HepG2 (cell line): Measurements from ENCODE around the gene IRF1. TPM values are rescaled to one million over a fixed set of nuclear protein-coding genes. Genes with fewer than 3 reads are reported as not detected.

ENCODE experiments used
- ATF7 ChIP-seq, 2 experiments: fragments of 450-650 bp in 1 of 2; sonication (generic) in 1 of 2; formaldehyde crosslinking in 1 of 2; IDR thresholded peaks; 2 replicates each; pipeline versions ENCODE4 v1.4.0 to v1.6.1; 2016 to 2020; ENCODE audit warnings: antibody characterized with exemption in 1 of 2, mild to moderate bottlenecking in 1 of 2, missing genetic modification reagents in 1 of 2
- CBX2 ChIP-seq, 2 experiments: fragments of 200-600 bp in 1 of 2; sonication (generic); formaldehyde crosslinking in 1 of 2; IDR thresholded peaks; 2 replicates each; pipeline versions ENCODE4 v1.7.0 to v1.8.1; 2018 to 2022; ENCODE audit warnings: low read depth in 2 of 2, low read length in 1 of 2, mild to moderate bottlenecking in 1 of 2, missing genetic modification reagents in 1 of 2
- FIP1L1 ChIP-seq: fragments of 200-400 bp; formaldehyde crosslinking; IDR thresholded peaks from 2 replicates; pipeline ENCODE4 v1.6.1; 2018; ENCODE audit warnings: low read depth, mild to moderate bottlenecking, low read length, moderate library complexity, borderline replicate concordance; ENCODE audit not compliant: insufficient read depth
- GFI1 ChIP-seq: sonication (generic); formaldehyde crosslinking; IDR thresholded peaks from 2 replicates; pipeline ENCODE4 v1.5.0; 2020; ENCODE audit warnings: missing genetic modification reagents, mild to moderate bottlenecking, borderline replicate concordance
- GPN1 ChIP-seq: sonication (generic); formaldehyde crosslinking; IDR thresholded peaks from 2 replicates; pipeline ENCODE4 v1.5.1; 2020; ENCODE audit warnings: missing genetic modification reagents, borderline replicate concordance
- HOXA3 ChIP-seq: sonication (generic); formaldehyde crosslinking; IDR thresholded peaks from 2 replicates; pipeline ENCODE4 v1.5.0; 2020; ENCODE audit warnings: missing genetic modification reagents
- MNT ChIP-seq: fragments of 450-650 bp; IDR thresholded peaks from 2 replicates; pipeline ENCODE4 v1.6.1; 2016
- NCOA1 ChIP-seq: sonication (generic); formaldehyde crosslinking; IDR thresholded peaks from 2 replicates; pipeline ENCODE4 v1.9.0; 2021; ENCODE audit warnings: missing genetic modification reagents
- NFYC ChIP-seq: IDR thresholded peaks from 2 replicates; pipeline ENCODE4 v1.6.1; 2016; ENCODE audit warnings: missing genetic modification reagents, missing compliant biosample characterization
- PHF8 ChIP-seq: sonication (generic); formaldehyde crosslinking; IDR thresholded peaks from 2 replicates; pipeline ENCODE4 v1.5.0; 2020; ENCODE audit warnings: missing genetic modification reagents
- RBFOX2 ChIP-seq: fragments of 200-400 bp; formaldehyde crosslinking; IDR thresholded peaks from 2 replicates; pipeline ENCODE4 v1.6.1; 2017; ENCODE audit warnings: low read depth, mild to moderate bottlenecking, low read length
- SPEN ChIP-seq: sonication (generic); formaldehyde crosslinking; IDR thresholded peaks from 2 replicates; pipeline ENCODE4 v1.5.1; 2020; ENCODE audit warnings: low read depth, mild to moderate bottlenecking, missing genetic modification reagents
- SRY ChIP-seq: sonication (generic); formaldehyde crosslinking; IDR thresholded peaks from 2 replicates; pipeline ENCODE4 v1.8.0; 2022; ENCODE audit warnings: mild to moderate bottlenecking, missing genetic modification reagents
- TEAD2 ChIP-seq: sonication (generic); formaldehyde crosslinking; IDR thresholded peaks from 2 replicates; pipeline ENCODE4 v1.9.0; 2021; ENCODE audit warnings: missing genetic modification reagents
- ZC3H13 ChIP-seq: sonication (generic); formaldehyde crosslinking; IDR thresholded peaks from 2 replicates; pipeline ENCODE4 v1.8.1; 2023; ENCODE audit warnings: mild to moderate bottlenecking, missing genetic modification reagents, moderate library complexity
- ZFY ChIP-seq: sonication (generic); formaldehyde crosslinking; IDR thresholded peaks from 2 replicates; pipeline ENCODE4 v1.4.0; 2020; ENCODE audit warnings: missing genetic modification reagents
- ZNF33A ChIP-seq: sonication (generic); formaldehyde crosslinking; IDR thresholded peaks from 2 replicates; pipeline ENCODE4 v1.5.1; 2020; ENCODE audit warnings: missing genetic modification reagents, mild to moderate bottlenecking, moderate library complexity, borderline replicate concordance
- ZNF781 ChIP-seq: sonication (generic); formaldehyde crosslinking; IDR thresholded peaks from 2 replicates; pipeline ENCODE4 v1.5.1; 2020; ENCODE audit warnings: borderline replicate concordance, mild to moderate bottlenecking, missing genetic modification reagents; ENCODE audit errors: not compliant biosample characterization
- polyA plus RNA-seq, 8 experiments: library from polyadenylated mRNA; depleted of rRNA in 3 of 8; stranded (reverse) in 7 of 8; unstranded in 1 of 8; fragments of >200 nt; fragmentation: Illumina TruSeq in 4 of 8; extraction: Trizol in 4 of 8; gene quantifications; 2 replicates each; pipeline versions ENCODE4 v1.2.1 to v1.2.3, GENCODE V29; 2011 to 2016; ENCODE audit warnings: low read depth in 4 of 8, missing spikeins in 1 of 8, mixed read lengths in 1 of 8; ENCODE audit not compliant: insufficient read depth in 1 of 8
- total RNA-seq, 5 experiments: library from RNA; depleted of rRNA; stranded (reverse); fragments of >200 nt; fragmentation: Illumina TruSeq; extraction: Trizol; gene quantifications; 2 replicates each; pipeline ENCODE4 v1.2.3, GENCODE V29; 2016; ENCODE audit warnings: low read depth in 1 of 5
- TF ChIP-seq, protein P1 (sequence below): sonication (generic); formaldehyde crosslinking; IDR thresholded peaks from 2 replicates; pipeline ENCODE4 v1.8.1; 2023; ENCODE audit warnings: missing genetic modification reagents, inconsistent platforms, borderline replicate concordance
- TF ChIP-seq, protein P2 (sequence below): sonication (generic); formaldehyde crosslinking; IDR thresholded peaks from 2 replicates; pipeline ENCODE4 v1.5.0; 2020; ENCODE audit warnings: missing genetic modification reagents
- TF ChIP-seq, protein P3 (sequence below): sonication (generic); formaldehyde crosslinking; IDR thresholded peaks from 2 replicates; pipeline ENCODE4 v1.5.0; 2020; ENCODE audit warnings: mild to moderate bottlenecking, missing genetic modification reagents, borderline replicate concordance

The IRF1 gene
- total and polyA plus RNA-seq, 2 of the 13 experiments (the other 11 are each of a cell fraction or from before 2014, with no cell fraction given), result 4.1 to 8.8 TPM

DNA sequence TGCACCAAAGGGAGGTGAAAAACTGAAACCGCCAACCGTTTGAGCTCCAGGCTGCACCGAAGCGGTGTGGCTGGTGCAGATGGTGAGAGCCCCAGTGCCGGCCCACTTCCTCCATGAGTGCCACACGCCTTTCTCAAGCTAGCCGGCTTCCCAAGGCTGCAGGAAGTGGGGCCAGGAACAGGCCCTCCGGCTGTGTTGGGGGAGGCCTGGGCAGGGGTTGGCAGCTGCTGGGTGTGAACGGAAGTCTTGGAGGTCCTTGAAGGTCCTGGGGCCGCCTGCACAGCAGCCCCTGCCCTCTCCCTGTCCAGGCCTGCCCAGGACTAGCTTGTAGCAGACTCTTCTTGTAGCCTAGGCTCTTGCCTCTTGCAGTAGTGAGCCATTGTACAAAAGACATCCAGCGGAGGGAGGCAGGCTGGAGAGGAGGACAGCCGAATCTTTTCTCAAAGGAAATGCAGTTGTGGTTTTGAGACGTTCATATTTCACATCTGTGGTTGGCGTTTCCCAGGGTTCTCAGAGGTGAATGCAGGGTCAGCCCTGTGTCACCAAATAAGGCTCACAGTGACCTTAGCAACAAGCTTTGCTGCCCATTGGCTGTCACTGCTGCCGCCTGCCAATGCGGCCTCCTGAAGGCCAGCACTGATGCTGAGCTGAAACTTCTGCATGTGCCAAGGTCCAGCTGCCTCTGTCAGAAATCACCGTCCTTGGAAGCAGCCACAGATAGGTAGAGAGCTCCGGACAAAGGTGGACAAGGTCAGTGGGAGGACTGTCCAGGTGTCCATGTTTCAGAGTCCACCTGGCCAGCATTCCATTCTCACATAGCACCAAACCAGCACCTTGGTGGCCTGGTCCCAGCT lies 23.9 kb downstream of the IRF1 start (continued):
- TF ChIP-seq, protein P1, sequence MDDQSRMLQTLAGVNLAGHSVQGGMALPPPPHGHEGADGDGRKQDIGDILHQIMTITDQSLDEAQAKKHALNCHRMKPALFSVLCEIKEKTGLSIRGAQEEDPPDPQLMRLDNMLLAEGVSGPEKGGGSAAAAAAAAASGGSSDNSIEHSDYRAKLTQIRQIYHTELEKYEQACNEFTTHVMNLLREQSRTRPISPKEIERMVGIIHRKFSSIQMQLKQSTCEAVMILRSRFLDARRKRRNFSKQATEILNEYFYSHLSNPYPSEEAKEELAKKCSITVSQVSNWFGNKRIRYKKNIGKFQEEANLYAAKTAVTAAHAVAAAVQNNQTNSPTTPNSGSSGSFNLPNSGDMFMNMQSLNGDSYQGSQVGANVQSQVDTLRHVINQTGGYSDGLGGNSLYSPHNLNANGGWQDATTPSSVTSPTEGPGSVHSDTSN (CRISPR knock-in tag), result no peak
- TF ChIP-seq HOXA3 (CRISPR knock-in tag), result no peak
- TF ChIP-seq CBX2 (IDR thresholded peaks at IDR 0.05; ENCODE audit: low read depth, low read length), result no peak
- TF ChIP-seq CBX2 (CRISPR knock-in tag; IDR thresholded peaks at IDR 0.05; ENCODE audit: low read depth), result no peak
- TF ChIP-seq ZC3H13 (CRISPR knock-in tag), result no peak
- peak; percentile 60; the same call in 1 of the 2 replicates for TF ChIP-seq NFYC
- TF ChIP-seq RBFOX2, result no peak
- TF ChIP-seq GPN1 (CRISPR knock-in tag), result no peak
- peak; percentile 47; the same call in 1 of the 2 replicates for TF ChIP-seq PHF8
- TF ChIP-seq, protein P2, sequence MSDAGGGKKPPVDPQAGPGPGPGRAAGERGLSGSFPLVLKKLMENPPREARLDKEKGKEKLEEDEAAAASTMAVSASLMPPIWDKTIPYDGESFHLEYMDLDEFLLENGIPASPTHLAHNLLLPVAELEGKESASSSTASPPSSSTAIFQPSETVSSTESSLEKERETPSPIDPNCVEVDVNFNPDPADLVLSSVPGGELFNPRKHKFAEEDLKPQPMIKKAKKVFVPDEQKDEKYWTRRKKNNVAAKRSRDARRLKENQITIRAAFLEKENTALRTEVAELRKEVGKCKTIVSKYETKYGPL, result no peak
- TF ChIP-seq TEAD2, result no peak
- TF ChIP-seq ATF7 (IDR thresholded peaks at IDR 0.05), result no peak
- no peak for TF ChIP-seq ATF7 (CRISPR knock-in tag; IDR thresholded peaks at IDR 0.05)
- no peak for TF ChIP-seq ZNF781 (CRISPR knock-in tag)
- 0 out of 2 replicates have a peak, but pooled peaks have one; percentile 9 for TF ChIP-seq ZFY (CRISPR knock-in tag)
- TF ChIP-seq SRY (CRISPR knock-in tag), result no peak
- TF ChIP-seq MNT, result no peak
- no peak for TF ChIP-seq ZNF33A (CRISPR knock-in tag)
- TF ChIP-seq SPEN (CRISPR knock-in tag), result no peak
- TF ChIP-seq NCOA1 (CRISPR knock-in tag), result no peak
- no peak for TF ChIP-seq FIP1L1
- TF ChIP-seq, protein P3, sequence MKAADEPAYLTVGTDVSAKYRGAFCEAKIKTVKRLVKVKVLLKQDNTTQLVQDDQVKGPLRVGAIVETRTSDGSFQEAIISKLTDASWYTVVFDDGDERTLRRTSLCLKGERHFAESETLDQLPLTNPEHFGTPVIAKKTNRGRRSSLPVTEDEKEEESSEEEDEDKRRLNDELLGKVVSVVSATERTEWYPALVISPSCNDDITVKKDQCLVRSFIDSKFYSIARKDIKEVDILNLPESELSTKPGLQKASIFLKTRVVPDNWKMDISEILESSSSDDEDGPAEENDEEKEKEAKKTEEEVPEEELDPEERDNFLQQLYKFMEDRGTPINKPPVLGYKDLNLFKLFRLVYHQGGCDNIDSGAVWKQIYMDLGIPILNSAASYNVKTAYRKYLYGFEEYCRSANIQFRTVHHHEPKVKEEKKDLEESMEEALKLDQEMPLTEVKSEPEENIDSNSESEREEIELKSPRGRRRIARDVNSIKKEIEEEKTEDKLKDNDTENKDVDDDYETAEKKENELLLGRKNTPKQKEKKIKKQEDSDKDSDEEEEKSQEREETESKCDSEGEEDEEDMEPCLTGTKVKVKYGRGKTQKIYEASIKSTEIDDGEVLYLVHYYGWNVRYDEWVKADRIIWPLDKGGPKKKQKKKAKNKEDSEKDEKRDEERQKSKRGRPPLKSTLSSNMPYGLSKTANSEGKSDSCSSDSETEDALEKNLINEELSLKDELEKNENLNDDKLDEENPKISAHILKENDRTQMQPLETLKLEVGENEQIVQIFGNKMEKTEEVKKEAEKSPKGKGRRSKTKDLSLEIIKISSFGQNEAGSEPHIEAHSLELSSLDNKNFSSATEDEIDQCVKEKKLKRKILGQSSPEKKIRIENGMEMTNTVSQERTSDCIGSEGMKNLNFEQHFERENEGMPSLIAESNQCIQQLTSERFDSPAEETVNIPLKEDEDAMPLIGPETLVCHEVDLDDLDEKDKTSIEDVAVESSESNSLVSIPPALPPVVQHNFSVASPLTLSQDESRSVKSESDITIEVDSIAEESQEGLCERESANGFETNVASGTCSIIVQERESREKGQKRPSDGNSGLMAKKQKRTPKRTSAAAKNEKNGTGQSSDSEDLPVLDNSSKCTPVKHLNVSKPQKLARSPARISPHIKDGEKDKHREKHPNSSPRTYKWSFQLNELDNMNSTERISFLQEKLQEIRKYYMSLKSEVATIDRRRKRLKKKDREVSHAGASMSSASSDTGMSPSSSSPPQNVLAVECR (CRISPR knock-in tag), result 0 out of 2 replicates have a peak, but pooled peaks have one; percentile 1
- TF ChIP-seq GFI1 (CRISPR knock-in tag), result peak; percentile 56; the same call in 1 of the 2 replicates
